Measurements from ENCODE around the gene IMPDH1. TPM values are rescaled to one million over a fixed set of nuclear protein-coding genes. Genes with fewer than 3 reads are reported as not detected.
A peak's percentile ranks its signal among the peaks of the same experiment; 100 is the strongest.

Gene IMPDH1
- total RNA-seq, 2 experiments from 2014 or later: 59.0 to 60.7 TPM

DNA sequence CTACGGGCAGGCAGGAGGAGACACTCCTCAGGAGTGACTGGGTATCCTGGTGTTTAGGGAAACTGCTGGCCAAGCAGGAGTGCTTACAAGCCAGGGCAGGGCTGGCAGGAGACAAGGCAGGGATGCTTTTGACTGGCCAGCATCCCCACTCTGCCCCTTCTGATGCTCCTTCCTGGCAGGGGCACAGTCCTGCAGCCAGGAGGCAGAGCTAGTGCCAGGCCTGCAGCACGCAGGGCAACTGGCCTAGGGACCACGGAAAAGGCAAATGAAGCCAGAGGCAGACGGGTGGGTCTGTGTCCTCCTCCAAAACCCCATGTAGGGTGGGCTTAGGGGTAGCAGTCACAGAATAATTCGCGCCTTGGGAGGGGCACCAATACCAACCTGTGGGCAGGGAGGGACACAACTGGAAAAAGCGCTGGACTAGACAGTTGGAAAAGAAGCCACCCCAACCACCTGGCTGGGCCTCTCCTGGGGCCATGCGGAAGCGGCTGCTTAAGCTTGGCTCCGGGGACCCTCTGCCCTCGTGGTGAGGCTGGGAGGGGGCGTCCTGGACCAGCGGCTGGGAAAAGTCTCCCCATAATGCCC, 4.8 kb downstream of the IMPDH1 start:
- peak; percentile 42 for DNase-seq
- Mint-ChIP-seq H3K36me3 (ENCODE audit: low read depth) (peaks cover 11% of the 10 kb centered on the region), H3K4me3 (peak overlapping the region; percentile 85), H3K9me3 (ENCODE audit: low read depth) (no peaks in the 10 kb centered on the region), H3K27ac (peak overlapping the region; percentile 82), H3K27me3 (no peaks in the 10 kb centered on the region), H3K4me1 (peaks cover 41% of the 10 kb centered on the region)
- ChIA-PET CTCF (interaction anchor here (9.7 kb wide), 1 partner anchor 21 kb away, joined by 89 read pairs; no protein-coding TSS in a partner anchor), POLR2A (no interaction called here)
- intact Hi-C loops (cut with DNase I, micrococcal nuclease): loop anchor here in 1 of 2 experiments (1.0 to 5.0 kb wide), 3 partner anchors 62 to 818 kb away; partner anchors contain the start of genes ARF5, ATP6V1F, GCC1 and RBM28
- peak; percentile 7 for ATAC-seq

DNA sequence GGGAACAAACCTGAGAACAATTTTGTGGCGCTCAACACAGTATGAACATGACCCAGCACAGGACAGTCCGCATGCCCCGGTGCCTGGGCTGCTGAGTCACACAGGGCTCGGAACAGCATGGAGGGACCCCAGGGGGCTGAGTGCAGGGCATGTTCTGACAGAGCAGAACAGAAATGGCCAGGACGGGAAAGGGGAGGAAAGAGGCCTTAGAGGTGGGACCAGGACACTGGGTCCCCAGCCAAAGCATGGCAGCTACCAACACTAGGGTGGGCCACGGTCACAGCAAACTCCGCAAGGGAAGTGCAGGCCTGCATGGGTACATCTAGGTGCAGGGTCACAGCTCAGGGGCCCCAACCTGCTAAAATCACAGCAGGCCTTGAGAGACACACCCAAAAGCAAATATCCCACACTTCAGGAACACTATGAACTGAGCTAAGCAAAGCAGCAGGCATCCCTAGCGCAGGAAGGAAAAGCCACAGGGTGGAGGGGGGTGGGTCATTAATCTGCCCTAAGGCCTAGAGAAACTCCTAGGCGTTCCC, 5.6 kb downstream of the IMPDH1 start:
- H3K36me3 Mint-ChIP-seq (ENCODE audit: low read depth): peaks cover 13% of the 10 kb centered on the region
- peak overlapping the region; percentile 20 for H3K27ac Mint-ChIP-seq
- peak overlapping the region; percentile 85 for H3K4me3 Mint-ChIP-seq
- ChIA-PET CTCF (interaction anchor here (0.7 to 9.7 kb wide), 4 partner anchors 13 to 70 kb away, joined by 3 to 89 read pairs (median 4); no protein-coding TSS in a partner anchor), POLR2A (no interaction called here)
- peaks cover 39% of the 10 kb centered on the region for H3K4me1 Mint-ChIP-seq
- intact Hi-C loops (cut with DNase I, micrococcal nuclease): loop anchor here in 1 of 2 experiments (2.0 kb wide), 1 partner anchor 459 kb away; the partner anchor contains the start of gene ATP6V1F
- ATAC-seq (no peak), DNase-seq (no peak)
- H3K27me3 Mint-ChIP-seq: no peaks in the 10 kb centered on the region
- H3K9me3 Mint-ChIP-seq (ENCODE audit: low read depth): no peaks in the 10 kb centered on the region

GRCh38 chr7:128403676-128404075, 6.1 kb downstream of the IMPDH1 start:
- DNase-seq (no peak), ATAC-seq (no peak)
- intact Hi-C loops (cut with DNase I, micrococcal nuclease): loop anchor here in 1 of 2 experiments (2.0 kb wide), 1 partner anchor 459 kb away; the partner anchor contains the start of gene ATP6V1F
- H3K27me3 Mint-ChIP-seq: no peaks in the 10 kb centered on the region
- peaks cover 34% of the 10 kb centered on the region for H3K4me1 Mint-ChIP-seq
- H3K4me3 Mint-ChIP-seq: peak overlapping the region; percentile 85
- POLR2A ChIA-PET: no interaction called here
- H3K36me3 Mint-ChIP-seq (ENCODE audit: low read depth): peaks cover 13% of the 10 kb centered on the region
- no peaks in the 10 kb centered on the region for H3K9me3 Mint-ChIP-seq (ENCODE audit: low read depth)
- H3K27ac Mint-ChIP-seq: no peak overlapping the region
- CTCF ChIA-PET: interaction anchor here (0.7 to 9.7 kb wide), 4 partner anchors 13 to 71 kb away, joined by 3 to 89 read pairs (median 4); no protein-coding TSS in a partner anchor

DNA sequence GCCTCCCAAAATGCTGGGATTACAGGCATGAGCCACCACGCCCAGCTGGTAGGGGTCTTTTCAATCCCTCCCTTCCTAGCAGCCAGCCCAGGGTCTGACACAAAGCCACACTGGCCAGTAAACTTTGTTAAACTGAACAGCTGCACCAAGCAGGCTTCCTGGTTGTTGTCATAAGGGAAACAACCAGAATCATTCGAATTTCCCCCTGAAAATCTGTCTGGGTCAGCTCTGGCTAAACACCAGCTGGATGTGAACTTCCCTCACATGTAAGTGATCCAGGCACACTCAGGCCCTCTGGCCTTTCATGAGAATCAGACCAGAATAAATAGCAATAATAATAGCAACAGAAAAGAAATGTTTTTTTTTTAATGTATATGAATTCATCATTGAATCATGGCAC, 7.4 kb downstream of the IMPDH1 start:
- no peak for DNase-seq
- Mint-ChIP-seq H3K36me3 (ENCODE audit: low read depth) (peaks cover 25% of the 10 kb centered on the region), H3K9me3 (ENCODE audit: low read depth) (no peaks in the 10 kb centered on the region), H3K4me1 (peaks cover 27% of the 10 kb centered on the region), H3K27ac (peak overlapping the region; percentile 42), H3K27me3 (no peaks in the 10 kb centered on the region), H3K4me3 (no peak overlapping the region)
- intact Hi-C loops (cut with DNase I, micrococcal nuclease): no loop called here
- ChIA-PET CTCF (interaction anchor here (0.6 to 9.7 kb wide), 7 partner anchors 8 to 59 kb away, joined by 3 to 89 read pairs (median 4); partner anchors contain the start of genes IMPDH1 and RBM28), POLR2A (no interaction called here)
- ATAC-seq: no peak

GRCh38 chr7:128400566-128400965, 9.2 kb downstream of the IMPDH1 start:
- Mint-ChIP-seq H3K4me3 (no peak overlapping the region), H3K9me3 (ENCODE audit: low read depth) (no peaks in the 10 kb centered on the region)
- CTCF ChIA-PET: interaction anchor here (1.6 to 9.7 kb wide), 5 partner anchors 14 to 56 kb away, joined by 3 to 89 read pairs (median 14); partner anchors contain the start of gene RBM28

DNA sequence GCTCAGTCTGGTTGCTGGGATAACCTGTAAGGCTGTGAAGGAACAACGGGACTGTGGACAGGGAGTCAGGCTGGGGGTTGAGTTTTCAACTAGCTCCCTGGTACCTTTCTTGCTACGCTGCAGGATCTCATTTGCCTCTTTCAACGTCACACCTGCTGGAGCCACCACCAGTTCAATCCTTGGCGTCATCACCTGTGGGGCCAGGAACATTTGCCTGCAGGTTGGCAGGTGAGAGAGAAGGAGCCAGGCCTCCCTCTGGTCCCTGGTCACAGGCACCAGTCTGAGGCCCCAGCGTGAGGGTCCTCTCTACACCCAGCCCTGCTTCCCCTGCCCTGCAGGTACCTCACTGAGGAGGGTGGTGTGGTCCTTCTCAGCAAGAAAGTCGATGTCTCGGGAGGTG, 9.8 kb downstream of the IMPDH1 start:
- no peaks in the 10 kb centered on the region for H3K27me3 Mint-ChIP-seq
- peaks cover 36% of the 10 kb centered on the region for H3K36me3 Mint-ChIP-seq (ENCODE audit: low read depth)
- DNase-seq: no peak
- H3K4me1 Mint-ChIP-seq: peaks cover 20% of the 10 kb centered on the region
- ATAC-seq: no peak
- ChIA-PET POLR2A (no interaction called here), CTCF (interaction anchor here (0.7 to 9.7 kb wide), 10 partner anchors 9 to 61 kb away, joined by 3 to 89 read pairs (median 9); partner anchors contain the start of gene IMPDH1)
- no peak overlapping the region for H3K27ac Mint-ChIP-seq
- H3K9me3 Mint-ChIP-seq (ENCODE audit: low read depth): no peaks in the 10 kb centered on the region
- H3K4me3 Mint-ChIP-seq: no peak overlapping the region
- intact Hi-C loops (cut with DNase I, micrococcal nuclease): no loop called here

More at GRCh38 chr7:128400566-128400965, 9.2 kb downstream of the IMPDH1 start:
- POLR2A ChIA-PET: no interaction called here
- H3K36me3 Mint-ChIP-seq (ENCODE audit: low read depth): peaks cover 36% of the 10 kb centered on the region
- no peak for ATAC-seq
- no peaks in the 10 kb centered on the region for H3K27me3 Mint-ChIP-seq
- H3K27ac Mint-ChIP-seq: no peak overlapping the region
- H3K4me1 Mint-ChIP-seq: peaks cover 21% of the 10 kb centered on the region
- intact Hi-C loops (cut with DNase I, micrococcal nuclease): no loop called here
- DNase-seq: no peak

- H3K27ac Mint-ChIP-seq: no peak overlapping the region
- no peak for DNase-seq
- no peaks in the 10 kb centered on the region for H3K9me3 Mint-ChIP-seq (ENCODE audit: low read depth)
- ChIA-PET POLR2A (no interaction called here), CTCF (interaction anchor here (0.7 to 9.7 kb wide), 11 partner anchors 8 to 78 kb away, joined by 4 to 89 read pairs (median 5); partner anchors contain the start of genes IMPDH1 and METTL2B)
- ATAC-seq: peak; percentile 23
- peaks cover 36% of the 10 kb centered on the region for H3K36me3 Mint-ChIP-seq (ENCODE audit: low read depth)
- H3K27me3 Mint-ChIP-seq: no peaks in the 10 kb centered on the region
- peaks cover 10% of the 10 kb centered on the region for H3K4me1 Mint-ChIP-seq
- intact Hi-C loops (cut with DNase I, micrococcal nuclease): loop anchor here (1.0 kb wide), 1 partner anchor 27 kb away; no protein-coding TSS in a partner anchor
- no peak overlapping the region for H3K4me3 Mint-ChIP-seq
Measured at GRCh38 chr7:128398841-128399135, 11.0 kb downstream of the IMPDH1 start.

DNA sequence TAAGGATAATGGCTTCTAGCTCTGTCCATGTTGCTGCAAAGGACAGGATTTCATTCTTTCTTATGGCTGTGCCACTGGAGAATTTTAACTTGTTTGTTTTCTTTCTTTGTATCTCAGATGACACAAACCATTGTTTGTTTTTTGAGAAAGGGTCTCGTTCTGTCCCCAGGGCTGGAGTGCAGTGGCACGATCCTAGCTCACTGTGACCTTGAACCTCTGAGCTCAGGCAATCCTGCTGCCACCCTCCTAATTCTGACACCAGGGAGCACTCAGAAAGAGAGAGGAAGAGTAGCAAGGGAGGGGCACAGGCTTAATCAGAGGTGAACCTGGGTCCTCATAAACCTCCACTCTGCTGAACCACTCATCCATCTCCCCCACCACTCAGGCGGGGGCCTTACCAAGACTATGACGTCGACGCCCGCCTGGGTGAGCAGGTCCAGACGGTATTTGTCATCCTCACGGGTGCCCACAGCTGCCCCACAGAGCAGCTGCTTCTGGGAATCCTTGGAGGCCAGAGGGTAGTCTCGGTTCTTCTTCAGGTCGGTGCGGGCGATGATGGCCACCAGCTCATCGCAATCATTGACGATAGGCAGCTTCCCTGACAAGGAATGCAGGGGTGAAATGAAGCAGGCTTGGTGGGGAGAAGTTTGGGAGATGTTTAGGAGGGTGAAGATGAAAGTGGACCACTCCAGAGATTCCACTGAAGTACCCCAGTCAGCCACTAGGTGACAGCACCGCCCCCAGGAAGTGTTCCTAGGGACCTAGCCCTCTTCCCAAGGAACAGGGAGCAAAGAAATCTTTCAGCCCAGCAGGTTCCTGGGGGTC, 11.6 kb downstream of the IMPDH1 start:
- intact Hi-C loops (cut with DNase I, micrococcal nuclease): loop anchor here (1.0 kb wide), 1 partner anchor 27 kb away; no protein-coding TSS in a partner anchor
- ChIA-PET POLR2A (no interaction called here), CTCF (interaction anchor here (0.6 to 9.7 kb wide), 21 partner anchors 7 to 123 kb away, joined by 3 to 89 read pairs (median 4); partner anchors contain the start of genes IMPDH1 and METTL2B)
- H3K9me3 Mint-ChIP-seq (ENCODE audit: low read depth): no peaks in the 10 kb centered on the region
- ATAC-seq (peak; percentile 59), DNase-seq (peak; percentile 65)
- no peaks in the 10 kb centered on the region for H3K27me3 Mint-ChIP-seq
- H3K36me3 Mint-ChIP-seq (ENCODE audit: low read depth): peaks cover 33% of the 10 kb centered on the region
- H3K4me1 Mint-ChIP-seq: peaks cover 5% of the 10 kb centered on the region
- H3K4me3 Mint-ChIP-seq: no peak overlapping the region
- no peak overlapping the region for H3K27ac Mint-ChIP-seq

DNA sequence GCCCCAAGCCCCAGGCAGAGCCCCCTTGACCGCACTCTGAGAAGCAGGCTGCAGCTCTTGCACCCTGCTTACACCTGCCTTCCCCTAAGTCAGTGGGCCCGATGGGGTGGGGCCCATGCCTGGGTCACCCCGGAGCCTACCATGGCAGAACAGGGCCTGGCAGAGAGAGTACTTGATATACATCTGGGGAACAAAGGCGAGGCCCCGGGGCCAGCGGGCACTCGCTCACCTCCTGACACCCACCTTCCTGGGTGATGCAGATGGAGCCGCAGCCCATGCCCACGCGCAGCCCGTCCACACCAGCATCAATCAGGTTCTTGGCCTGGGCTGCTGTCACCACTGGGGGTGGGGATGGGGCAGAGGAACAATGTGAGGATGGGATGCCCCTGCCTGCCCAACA, 13.4 kb downstream of the IMPDH1 start:
- DNase-seq: no peak
- H3K4me3 Mint-ChIP-seq: no peak overlapping the region
- no peaks in the 10 kb centered on the region for H3K4me1 Mint-ChIP-seq
- no peak for ATAC-seq
- no peaks in the 10 kb centered on the region for H3K27me3 Mint-ChIP-seq
- H3K27ac Mint-ChIP-seq: no peak overlapping the region
- no peaks in the 10 kb centered on the region for H3K9me3 Mint-ChIP-seq (ENCODE audit: low read depth)
- H3K36me3 Mint-ChIP-seq (ENCODE audit: low read depth): peaks cover 33% of the 10 kb centered on the region
- intact Hi-C loops (cut with DNase I, micrococcal nuclease): no loop called here
- CTCF ChIA-PET: interaction anchor here (0.7 to 9.7 kb wide), 2 partner anchors 15 to 30 kb away, joined by 3 to 89 read pairs; no protein-coding TSS in a partner anchor
- POLR2A ChIA-PET: interaction anchor here (0.6 kb wide), 1 partner anchor 163 kb away, joined by 4 read pairs; no protein-coding TSS in a partner anchor

DNA sequence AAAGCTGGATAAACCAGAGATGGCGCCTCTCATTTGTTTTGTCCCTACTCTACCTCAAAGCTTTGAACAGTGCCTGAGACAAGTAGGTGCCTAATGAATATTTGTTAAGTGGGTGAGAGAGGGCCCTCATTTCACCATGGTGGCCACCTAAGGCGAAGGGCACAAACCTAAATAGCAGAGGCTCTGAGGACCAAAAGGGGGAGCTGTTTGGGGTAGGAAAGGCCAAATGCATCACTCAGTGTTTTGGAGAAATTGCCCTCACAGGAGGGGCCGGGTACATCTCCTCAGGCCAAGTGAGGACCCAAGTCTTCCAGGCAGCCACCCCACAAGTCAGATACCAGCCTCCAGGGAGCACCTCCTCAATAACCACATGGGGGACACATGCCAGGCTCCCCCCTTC, 14.0 kb downstream of the IMPDH1 start:
- H3K4me3 Mint-ChIP-seq: no peak overlapping the region
- no peak overlapping the region for H3K27ac Mint-ChIP-seq
- H3K4me1 Mint-ChIP-seq: no peaks in the 10 kb centered on the region
- DNase-seq: no peak
- H3K9me3 Mint-ChIP-seq (ENCODE audit: low read depth): no peaks in the 10 kb centered on the region
- ChIA-PET CTCF (interaction anchor here (0.8 to 1.3 kb wide), 2 partner anchors 9 to 48 kb away, joined by 4 to 6 read pairs; no protein-coding TSS in a partner anchor), POLR2A (no interaction called here)
- intact Hi-C loops (cut with DNase I, micrococcal nuclease): no loop called here
- peaks cover 32% of the 10 kb centered on the region for H3K36me3 Mint-ChIP-seq (ENCODE audit: low read depth)
- ATAC-seq: no peak
- no peaks in the 10 kb centered on the region for H3K27me3 Mint-ChIP-seq

DNA sequence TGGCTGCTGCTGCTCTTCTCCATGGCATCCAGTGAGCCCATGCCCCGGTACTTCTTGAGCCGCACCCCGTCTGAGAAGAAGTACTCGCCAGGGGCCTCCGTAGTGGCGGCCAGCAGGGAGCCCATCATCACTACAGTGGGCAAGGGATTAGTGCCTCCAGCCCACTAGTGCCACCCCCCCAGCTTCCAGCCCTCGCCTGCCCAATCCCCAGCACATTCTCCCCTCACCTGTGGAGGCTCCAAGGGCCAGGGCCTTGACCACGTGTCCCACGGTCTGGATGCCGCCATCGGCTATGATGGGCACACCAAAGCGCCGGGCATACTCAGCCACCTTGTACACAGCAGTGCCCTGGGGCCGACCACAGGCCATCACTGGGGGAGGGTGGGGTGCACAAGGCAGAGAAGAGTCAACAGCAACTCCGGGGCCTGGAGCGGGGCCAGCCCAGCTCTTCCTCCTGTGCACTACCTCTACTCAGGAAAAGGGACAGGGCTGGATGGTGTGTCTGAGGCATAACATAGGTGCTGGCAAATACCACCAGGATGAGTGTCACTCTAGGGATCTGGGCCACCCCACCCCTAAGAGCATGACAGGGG, 14.8 kb downstream of the IMPDH1 start:
- DNase-seq: no peak
- CTCF ChIA-PET: interaction anchor here (0.8 to 1.3 kb wide), 3 partner anchors 8 to 51 kb away, joined by 3 to 6 read pairs (median 4); partner anchors contain the start of gene RBM28
- POLR2A ChIA-PET: no interaction called here
- Mint-ChIP-seq H3K36me3 (ENCODE audit: low read depth) (peaks cover 25% of the 10 kb centered on the region), H3K4me3 (no peak overlapping the region), H3K27ac (no peak overlapping the region), H3K27me3 (no peaks in the 10 kb centered on the region), H3K9me3 (ENCODE audit: low read depth) (no peaks in the 10 kb centered on the region), H3K4me1 (no peaks in the 10 kb centered on the region)
- intact Hi-C loops (cut with DNase I, micrococcal nuclease): no loop called here
- no peak for ATAC-seq

Measured in activated CD4-positive, alpha-beta T cell treated with anti-CD3 and anti-CD28 coated beads for 36 hours (primary cell).